ENCODE results near the gene LAS1L.

LAS1L gene

GRCh38 chrX:65516756-65517155, 17.8 kb downstream of the LAS1L start:
- no peak for ATAC-seq
- TF ChIP-seq TSHZ2 (CRISPR knock-in tag; IDR thresholded peaks at IDR 0.05) (no peak), PPARA (CRISPR knock-in tag; IDR thresholded peaks at IDR 0.05; ENCODE audit: borderline replicate concordance) (no peak), ZNF8 (CRISPR knock-in tag; IDR thresholded peaks at IDR 0.05) (no peak), CSDC2 (CRISPR knock-in tag; IDR thresholded peaks at IDR 0.05) (no peak), RARB (CRISPR knock-in tag; IDR thresholded peaks at IDR 0.05) (no peak)

GRCh38 chrX:65513610-65514009, 21.0 kb downstream of the LAS1L start:
- TF ChIP-seq BACH2 (CRISPR knock-in tag; IDR thresholded peaks at IDR 0.05; ENCODE audit: borderline replicate concordance) = no peak
- TF ChIP-seq PPARA (CRISPR knock-in tag; IDR thresholded peaks at IDR 0.05; ENCODE audit: borderline replicate concordance) = no peak
- no peak for TF ChIP-seq ARNTL (CRISPR knock-in tag; IDR thresholded peaks at IDR 0.05; ENCODE audit: borderline replicate concordance, low read depth)
- TF ChIP-seq CREB5 (CRISPR knock-in tag; IDR thresholded peaks at IDR 0.05; ENCODE audit: low read depth) = no peak
- no peak for TF ChIP-seq ZNF565 (CRISPR knock-in tag; conservative IDR thresholded peaks at IDR 0.05; ENCODE audit: low read depth)
- no peak for TF ChIP-seq SNAI2 (CRISPR knock-in tag; IDR thresholded peaks at IDR 0.05)
- TF ChIP-seq ZFP30 (CRISPR knock-in tag; IDR thresholded peaks at IDR 0.05) = no peak
- no peak for TF ChIP-seq ZFP3 (CRISPR knock-in tag; IDR thresholded peaks at IDR 0.05)
- no peak for TF ChIP-seq ISL1 (CRISPR knock-in tag; IDR thresholded peaks at IDR 0.05)
- no peak for TF ChIP-seq TSHZ2 (CRISPR knock-in tag; IDR thresholded peaks at IDR 0.05)
- no peak for TF ChIP-seq CSDC2 (CRISPR knock-in tag; IDR thresholded peaks at IDR 0.05)
- TF ChIP-seq GLIS3 (CRISPR knock-in tag; IDR thresholded peaks at IDR 0.05) = no peak
- ATAC-seq = no peak

- no peak for ATAC-seq
- TF ChIP-seq TOX (CRISPR knock-in tag; IDR thresholded peaks at IDR 0.05; ENCODE audit: borderline replicate concordance) (no peak), ZNF8 (CRISPR knock-in tag; IDR thresholded peaks at IDR 0.05) (no peak), ZNF70 (CRISPR knock-in tag; IDR thresholded peaks at IDR 0.05) (no peak)
These were observed 25.2 kb downstream of the LAS1L start for GRCh38 chrX:65509400-65509799.

GRCh38 chrX:65508851-65509250, 25.7 kb downstream of the LAS1L start:
- no peak for TF ChIP-seq TCF4 (CRISPR knock-in tag; IDR thresholded peaks at IDR 0.05; ENCODE audit: borderline replicate concordance)
- no peak for TF ChIP-seq SNAI2 (CRISPR knock-in tag; IDR thresholded peaks at IDR 0.05)
- no peak for TF ChIP-seq CSRNP3 (CRISPR knock-in tag; IDR thresholded peaks at IDR 0.05)
- TF ChIP-seq CREB5 (CRISPR knock-in tag; IDR thresholded peaks at IDR 0.05; ENCODE audit: low read depth) = no peak
- TF ChIP-seq OSR1 (CRISPR knock-in tag; IDR thresholded peaks at IDR 0.05) = no peak
- no peak for TF ChIP-seq BACH2 (CRISPR knock-in tag; IDR thresholded peaks at IDR 0.05; ENCODE audit: borderline replicate concordance)
- no peak for TF ChIP-seq GLIS3 (CRISPR knock-in tag; IDR thresholded peaks at IDR 0.05)
- no peak for TF ChIP-seq ZFP30 (CRISPR knock-in tag; IDR thresholded peaks at IDR 0.05)
- TF ChIP-seq ZFP3 (CRISPR knock-in tag; IDR thresholded peaks at IDR 0.05) = no peak
- no peak for TF ChIP-seq ARNTL (CRISPR knock-in tag; IDR thresholded peaks at IDR 0.05; ENCODE audit: borderline replicate concordance, low read depth)
- TF ChIP-seq ZNF70 (CRISPR knock-in tag; IDR thresholded peaks at IDR 0.05) = no peak
- no peak for TF ChIP-seq ESRRG (CRISPR knock-in tag; IDR thresholded peaks at IDR 0.05)
- no peak for ATAC-seq
